Fibroblast of the aortic adventitia (primary cell): ENCODE data around the gene ENPP6. TPM values are rescaled to one million over a fixed set of nuclear protein-coding genes. Genes with fewer than 3 reads are reported as not detected.
A peak's percentile ranks its signal among the peaks of the same experiment; 100 is the strongest.

Source experiments
- DNase-seq: peaks from one replicate; pipeline ENCODE4 v3.0.0-alpha.2; 2010; ENCODE audit warnings: low read depth
- H3K4me3 ChIP-seq: 2 replicates; pipeline ENCODE4 v1.5.1; 2011; ENCODE audit warnings: low read depth, mild to moderate bottlenecking, control low read depth, low read length, moderate library complexity
- CTCF ChIP-seq: IDR thresholded peaks from 2 replicates; pipeline ENCODE4 v1.5.1; 2011; ENCODE audit warnings: mild to moderate bottlenecking, low read length, control low read depth, inconsistent platforms; ENCODE audit not compliant: insufficient read depth
- total RNA-seq: library from RNA; depleted of rRNA; stranded (reverse); fragments of >200 nt; gene quantifications from 2 replicates; pipeline ENCODE4 v1.2.3, GENCODE V29; 2012; ENCODE audit warnings: low replicate concordance

Gene ENPP6
- total RNA-seq, 1 donor, result 0.18 TPM

DNA sequence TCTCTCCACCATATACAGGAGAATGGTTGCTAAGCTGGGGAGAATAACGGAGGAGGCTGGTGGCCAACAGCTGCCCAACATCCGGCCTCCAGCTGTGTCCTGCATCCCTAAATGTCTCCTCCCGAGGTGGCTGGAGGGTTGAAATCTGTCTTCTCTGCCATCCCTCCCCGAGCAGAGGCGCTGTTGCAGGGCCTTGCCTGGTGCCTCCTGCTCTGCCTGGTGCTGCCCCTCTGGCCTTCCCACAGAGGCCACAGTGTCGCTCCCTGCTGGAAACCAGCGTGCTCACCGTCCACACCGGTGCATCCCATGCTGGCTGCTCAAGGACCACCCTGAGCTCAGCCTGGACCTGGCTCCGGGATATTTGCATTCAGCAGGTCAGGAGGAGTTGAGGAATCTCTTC lies 115.2 kb downstream of the ENPP6 start:
- H3K4me3 ChIP-seq, result no peak overlapping the region
- DNase-seq, result no peak
- TF ChIP-seq CTCF, result no peak

- no peak for TF ChIP-seq CTCF
- no peak for DNase-seq
- H3K4me3 ChIP-seq, result no peak overlapping the region
Observed at GRCh38 chr4:184101711-184102110, 116.0 kb downstream of the ENPP6 start.

- peak; percentile 77 for TF ChIP-seq CTCF
- no peak overlapping the region for H3K4me3 ChIP-seq
- DNase-seq, result peak; percentile 21
Observed at GRCh38 chr4:184100297-184100885, 117.3 kb downstream of the ENPP6 start.

DNA sequence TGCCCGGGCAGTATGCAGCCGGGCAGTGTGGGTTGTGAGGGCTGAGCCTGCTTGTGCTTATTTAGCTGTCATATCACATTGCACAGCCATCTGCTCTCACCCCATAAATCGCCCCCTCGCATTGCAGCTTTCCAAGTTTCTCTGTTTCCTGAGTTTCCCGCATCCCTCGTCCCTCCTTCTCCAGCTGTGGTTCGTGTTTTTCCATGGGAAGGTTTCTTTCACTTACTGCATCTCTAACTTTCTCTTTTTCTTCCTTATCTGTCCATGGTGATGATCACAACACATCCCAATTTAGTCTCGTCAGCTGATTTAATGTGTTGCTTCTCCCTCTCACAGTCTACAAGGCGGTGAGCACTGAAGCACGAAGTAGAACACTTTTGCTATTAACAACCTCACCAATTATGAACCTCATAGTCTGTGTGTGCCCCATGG lies 118.1 kb downstream of the ENPP6 start:
- DNase-seq, result no peak
- no peak for TF ChIP-seq CTCF
- H3K4me3 ChIP-seq, result no peak overlapping the region

- DNase-seq, result no peak
- no peak overlapping the region for H3K4me3 ChIP-seq
- no peak for TF ChIP-seq CTCF
Observed at GRCh38 chr4:184099000-184099399, 118.7 kb downstream of the ENPP6 start.

DNA sequence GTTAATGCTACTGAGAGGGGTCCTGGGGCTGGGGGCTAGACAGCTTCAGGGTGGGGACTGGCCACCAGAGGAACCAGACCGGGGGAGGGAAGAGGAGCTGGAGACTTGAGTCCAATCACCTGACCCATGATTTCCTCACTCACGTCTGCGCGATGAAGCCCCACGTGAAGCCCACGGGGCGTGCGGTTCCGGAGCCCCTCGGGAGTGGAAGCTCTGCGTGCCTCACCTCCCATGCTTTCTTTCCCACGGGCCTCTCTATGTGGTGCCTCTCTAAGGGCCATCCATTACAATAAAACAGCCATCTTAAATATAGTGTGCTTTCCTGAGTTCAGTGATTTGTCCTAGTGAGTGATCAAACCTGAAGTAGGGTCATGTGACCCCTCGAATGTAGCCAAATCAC lies 119.9 kb downstream of the ENPP6 start:
- no peak for TF ChIP-seq CTCF
- no peak overlapping the region for H3K4me3 ChIP-seq
- no peak for DNase-seq

GRCh38 chr4:184097241-184097605 lies 120.5 kb downstream of the ENPP6 start:
- H3K4me3 ChIP-seq, result peak overlapping the region; percentile 41
- no peak for DNase-seq
- TF ChIP-seq CTCF, result peak; percentile 28
